Thyroid gland (tissue), 4 donors: ENCODE measurements around the gene ADAM12.

Experiments
- POLR2A ChIP-seq, 2 donors: fragments of 450-650 bp; IDR thresholded peaks; one replicate each; pipeline ENCODE4 v1.6.1; 2017; ENCODE audit warnings: antibody characterized with exemption in 2 of 2, mild to moderate bottlenecking in 2 of 2, moderate library complexity in 1 of 2
- TF ChIP-seq, protein P1 (sequence below), 6 experiments: fragments of 200-600 bp in 3 of 6; fragments of 450-650 bp in 3 of 6; sonication (generic) in 3 of 6; IDR thresholded peaks; one replicate each; pipeline ENCODE4 v1.5.1; 2016 to 2019; ENCODE audit warnings: antibody characterized with exemption in 6 of 6, mild to moderate bottlenecking in 2 of 6, inconsistent platforms in 1 of 6, moderate library complexity in 1 of 6

DNA sequence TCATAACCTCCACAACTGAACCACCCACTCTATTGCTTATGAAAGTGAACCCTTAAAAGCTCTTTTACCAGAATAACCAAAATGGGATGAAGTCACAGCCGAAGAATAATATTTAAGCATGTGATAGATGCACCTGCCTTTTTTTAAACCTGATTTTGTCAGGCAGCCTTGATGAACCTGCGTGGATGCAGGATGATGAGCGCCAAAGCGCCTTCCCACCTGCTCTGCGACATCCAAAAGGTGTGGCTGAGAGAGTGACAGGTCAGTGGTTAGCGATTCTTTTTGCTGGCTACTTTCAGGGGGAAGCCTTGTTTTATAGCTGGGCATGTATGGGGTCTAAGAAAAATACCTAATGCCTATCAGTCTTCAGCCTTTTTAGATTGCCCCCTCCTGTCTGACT, 334.1 kb downstream of the ADAM12 start:
- TF ChIP-seq, protein P1, sequence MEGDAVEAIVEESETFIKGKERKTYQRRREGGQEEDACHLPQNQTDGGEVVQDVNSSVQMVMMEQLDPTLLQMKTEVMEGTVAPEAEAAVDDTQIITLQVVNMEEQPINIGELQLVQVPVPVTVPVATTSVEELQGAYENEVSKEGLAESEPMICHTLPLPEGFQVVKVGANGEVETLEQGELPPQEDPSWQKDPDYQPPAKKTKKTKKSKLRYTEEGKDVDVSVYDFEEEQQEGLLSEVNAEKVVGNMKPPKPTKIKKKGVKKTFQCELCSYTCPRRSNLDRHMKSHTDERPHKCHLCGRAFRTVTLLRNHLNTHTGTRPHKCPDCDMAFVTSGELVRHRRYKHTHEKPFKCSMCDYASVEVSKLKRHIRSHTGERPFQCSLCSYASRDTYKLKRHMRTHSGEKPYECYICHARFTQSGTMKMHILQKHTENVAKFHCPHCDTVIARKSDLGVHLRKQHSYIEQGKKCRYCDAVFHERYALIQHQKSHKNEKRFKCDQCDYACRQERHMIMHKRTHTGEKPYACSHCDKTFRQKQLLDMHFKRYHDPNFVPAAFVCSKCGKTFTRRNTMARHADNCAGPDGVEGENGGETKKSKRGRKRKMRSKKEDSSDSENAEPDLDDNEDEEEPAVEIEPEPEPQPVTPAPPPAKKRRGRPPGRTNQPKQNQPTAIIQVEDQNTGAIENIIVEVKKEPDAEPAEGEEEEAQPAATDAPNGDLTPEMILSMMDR (IDR thresholded peaks at IDR 0.05): no peak
- no peak for TF ChIP-seq POLR2A (IDR thresholded peaks at IDR 0.05)
